H1 (cell line): ENCODE measurements around the gene PID1. TPM values are rescaled to one million over a fixed set of nuclear protein-coding genes. Genes with fewer than 3 reads are reported as not detected.

Experiments
- CTCF ChIA-PET: fragments of 300-600 bp; sonication (Branson Sonifier 250); formaldehyde crosslinking; loops from one replicate; lab custom pipeline; 2021; ENCODE audit not compliant: partially characterized antibody; lab: Charles Lee
- POLR2A ChIA-PET: fragments of 300-600 bp; sonication (Branson Sonifier 250); formaldehyde crosslinking; loops from one replicate; lab custom pipeline; 2021; ENCODE audit warnings: inconsistent platforms; ENCODE audit not compliant: partially characterized antibody; lab: Charles Lee
- DNase-seq, 2 experiments: peaks; one replicate each; pipeline versions ENCODE4 v3.0.0 to v3.0.0-alpha.2; 2010 to 2022; ENCODE audit warnings: low spot score in 2 of 2, low read depth in 1 of 2, mixed read lengths in 1 of 2
- FAIRE-seq: peaks from 2 replicates; lab custom pipeline; 2011; peaks lifted over from hg19 to GRCh38; lab: Jason Lieb, UNC
- H2AFZ ChIP-seq: 2 replicates; pipeline ENCODE4 v1.8.1; 2012; ENCODE audit warnings: low read length, inconsistent platforms
- H2AK5ac ChIP-seq: 2 replicates; pipeline ENCODE4 v1.6.1; 2013; ENCODE audit warnings: low read depth, low read length
- H2BK120ac ChIP-seq: replicated peaks from 2 replicates; pipeline ENCODE3; 2013; ENCODE audit warnings: low read depth, low read length, inconsistent platforms
- H2BK12ac ChIP-seq: 2 replicates; pipeline ENCODE4 v1.6.1; 2013; ENCODE audit warnings: low read depth, low read length
- H2BK15ac ChIP-seq: 2 replicates; pipeline ENCODE4 v1.6.1; 2013; ENCODE audit warnings: low read length
- H2BK20ac ChIP-seq: 2 replicates; pipeline ENCODE4 v1.6.1; 2013; ENCODE audit warnings: low read length
- H2BK5ac ChIP-seq: 2 replicates; pipeline ENCODE4 v1.6.1; 2013; ENCODE audit warnings: low read depth, low read length
- H3K14ac ChIP-seq: 2 replicates; pipeline ENCODE4 v1.6.1; 2013; ENCODE audit warnings: inconsistent platforms; ENCODE audit not compliant: insufficient read length
- H3K18ac ChIP-seq: 2 replicates; pipeline ENCODE4 v1.6.1; 2013; ENCODE audit warnings: low read length; ENCODE audit errors: extremely low read depth
- H3K23ac ChIP-seq: 2 replicates; pipeline ENCODE4 v1.6.1; 2013; ENCODE audit warnings: inconsistent platforms; ENCODE audit not compliant: insufficient read length
- H3K23me2 ChIP-seq: 2 replicates; pipeline ENCODE4 v1.6.1; 2013; ENCODE audit warnings: low read depth, low read length
- H3K27ac ChIP-seq: 2 replicates; pipeline ENCODE4 v1.6.1; 2011; ENCODE audit warnings: low read depth, low read length, inconsistent platforms
- H3K27me3 ChIP-seq, 4 experiments: replicated peaks in 1 of 4; 1 replicate in 1 of 4; 2 replicates in 3 of 4; pipeline versions ENCODE4 v1.6.1 to v1.8.1; 2011 to 2013; ENCODE audit warnings: low read length in 3 of 4, mild to moderate bottlenecking in 3 of 4, inconsistent platforms in 2 of 4, mixed read lengths in 2 of 4, moderate library complexity in 1 of 4; ENCODE audit not compliant: control insufficient read depth in 3 of 4, insufficient read depth in 3 of 4; ENCODE audit errors: extremely low read depth in 1 of 4
- H3K36me3 ChIP-seq, 4 experiments: 2 replicates each; pipeline versions ENCODE4 v1.6.1 to v1.8.1; 2011 to 2013; ENCODE audit warnings: mild to moderate bottlenecking in 4 of 4, low read length in 3 of 4, moderate library complexity in 2 of 4, control low read depth in 1 of 4, inconsistent platforms in 1 of 4; ENCODE audit not compliant: insufficient read depth in 4 of 4, control insufficient read depth in 2 of 4
- H3K4ac ChIP-seq: replicated peaks from 2 replicates; pipeline ENCODE3; 2013; ENCODE audit warnings: low read length, low read depth, mixed read lengths, inconsistent platforms; ENCODE audit not compliant: insufficient read length
- H3K4me1 ChIP-seq, 4 experiments: replicated peaks in 1 of 4; 1 replicate in 1 of 4; 2 replicates in 3 of 4; pipeline versions ENCODE4 v1.6.1 to v1.8.1; 2011 to 2013; ENCODE audit warnings: low read length in 3 of 4, inconsistent platforms in 2 of 4, mixed read lengths in 1 of 4; ENCODE audit not compliant: insufficient read depth in 4 of 4, control insufficient read depth in 3 of 4
- H3K4me2 ChIP-seq, 2 experiments: 2 replicates each; pipeline versions ENCODE4 v1.6.1 to v1.8.1; 2011 to 2013; ENCODE audit warnings: low read depth in 2 of 2, low read length in 2 of 2, control low read depth in 1 of 2, inconsistent platforms in 1 of 2, mild to moderate bottlenecking in 1 of 2; ENCODE audit not compliant: insufficient read depth in 1 of 2
- H3K4me3 ChIP-seq, 4 experiments: fragments of 200-600, 300-600 bp in 1 of 4; sonication (generic), shearing (Covaris generic), sonication (Bioruptor Twin) in 1 of 4; 2 replicates each; pipeline versions ENCODE4 v1.5.1 to v1.8.1; 2011 to 2016; ENCODE audit warnings: low read length in 4 of 4, low read depth in 3 of 4, control low read depth in 2 of 4, inconsistent platforms in 2 of 4, mild to moderate bottlenecking in 2 of 4, mixed read lengths in 1 of 4, moderate library complexity in 1 of 4; ENCODE audit not compliant: insufficient read depth in 2 of 4; ENCODE audit errors: extremely low read depth in 1 of 4
- H3K56ac ChIP-seq: replicated peaks from 2 replicates; pipeline ENCODE3; 2013; ENCODE audit warnings: low read depth, mild to moderate bottlenecking, mixed read lengths, low read length, inconsistent platforms; ENCODE audit not compliant: insufficient read length
- H3K79me1 ChIP-seq: 2 replicates; pipeline ENCODE4 v1.6.1; 2013; ENCODE audit warnings: low read depth, low read length, control low read depth
- H3K79me2 ChIP-seq, 2 experiments: 2 replicates each; pipeline versions ENCODE4 v1.6.1 to v1.8.1; 2012 to 2013; ENCODE audit warnings: low read length in 2 of 2, mild to moderate bottlenecking in 2 of 2, inconsistent platforms in 1 of 2; ENCODE audit not compliant: insufficient read depth in 2 of 2, control insufficient read depth in 1 of 2
- H3K9ac ChIP-seq, 4 experiments: replicated peaks in 1 of 4; 1 replicate in 1 of 4; 2 replicates in 3 of 4; pipeline versions ENCODE4 v1.6.1 to v1.8.1; 2011 to 2013; ENCODE audit warnings: low read depth in 3 of 4, low read length in 3 of 4, control low read depth in 2 of 4, mild to moderate bottlenecking in 2 of 4, moderate library complexity in 2 of 4, inconsistent platforms in 1 of 4; ENCODE audit errors: extremely low read depth in 1 of 4
- H3K9me3 ChIP-seq, 2 experiments: 2 replicates each; pipeline versions ENCODE4 v1.6.1 to v1.8.1; 2012 to 2013; ENCODE audit warnings: mild to moderate bottlenecking in 2 of 2, moderate library complexity in 2 of 2, control low read depth in 1 of 2, inconsistent platforms in 1 of 2, low read depth in 1 of 2, low read length in 1 of 2, mixed read lengths in 1 of 2; ENCODE audit not compliant: insufficient read depth in 2 of 2
- H4K20me1 ChIP-seq, 2 experiments: replicated peaks in 1 of 2; 2 replicates each; pipeline versions ENCODE3 to v1.8.1; 2011 to 2013; ENCODE audit warnings: inconsistent platforms in 2 of 2, low read length in 2 of 2, mild to moderate bottlenecking in 1 of 2; ENCODE audit not compliant: insufficient read depth in 2 of 2, control insufficient read depth in 1 of 2
- H4K5ac ChIP-seq: 2 replicates; pipeline ENCODE4 v1.6.1; 2013; ENCODE audit warnings: low read length, low read depth, mixed read lengths, inconsistent platforms; ENCODE audit not compliant: insufficient read length
- H4K8ac ChIP-seq: 2 replicates; pipeline ENCODE4 v1.8.0; 2013; ENCODE audit warnings: mild to moderate bottlenecking, moderate library complexity, low read length, inconsistent platforms; ENCODE audit not compliant: insufficient read depth; ENCODE audit errors: extremely low read depth
- H4K91ac ChIP-seq: replicated peaks from 2 replicates; pipeline ENCODE3; 2013; ENCODE audit warnings: low read length, mixed read lengths, inconsistent platforms; ENCODE audit not compliant: insufficient read length
- BACH1 ChIP-seq: IDR thresholded peaks from 2 replicates; pipeline ENCODE4 v1.6.1; 2012; ENCODE audit warnings: low read length, improper control_type of control experiment
- HDAC6 ChIP-seq: IDR thresholded peaks from one replicate; pipeline ENCODE4 v1.7.1; 2012; ENCODE audit warnings: low read depth, mild to moderate bottlenecking, inconsistent platforms, low read length, moderate library complexity
- POU5F1 ChIP-seq: IDR thresholded peaks from 2 replicates; pipeline ENCODE4 v1.6.1; 2011; ENCODE audit warnings: low read depth, mild to moderate bottlenecking, low read length, moderate library complexity
- TCF12 ChIP-seq: IDR thresholded peaks from 2 replicates; pipeline ENCODE4 v1.6.1; 2011; ENCODE audit warnings: low read depth, mild to moderate bottlenecking, low read length
- WGBS, 2 experiments: shearing (Covaris generic) in 1 of 2; methylation state at CpG; one replicate each; pipeline versions ENCODE4 v1.1.6 to v1.1.7; 2013 to 2015; ENCODE audit warnings: low lambda C conversion rate in 2 of 2, mixed read lengths in 2 of 2, inconsistent platforms in 1 of 2, low coverage in 1 of 2, missing lambda C conversion rate in 1 of 2; ENCODE audit not compliant: insufficient replicate concordance in 2 of 2, insufficient coverage in 1 of 2, insufficient read length in 1 of 2; ENCODE audit errors: extremely low coverage in 1 of 2, missing lambda C conversion rate in 1 of 2; 5-methylcytosine and 5-hydroxymethylcytosine counted together
- polyA plus RNA-seq, 7 experiments: library from polyadenylated mRNA; depleted of rRNA in 3 of 7; stranded (reverse) in 5 of 7; unstranded in 2 of 7; fragments of >200 nt in 5 of 7; fragments of 200-250 nt in 2 of 7; gene quantifications; 1 replicate in 5 of 7; 2 replicates in 1 of 7; 4 replicates in 1 of 7; pipeline versions ENCODE4 v1.2.1 to v1.2.3, GENCODE V29; 2011 to 2013; ENCODE audit warnings: missing spikeins in 2 of 7, mixed read lengths in 2 of 7
- total RNA-seq: library from RNA; stranded (reverse); fragmentation: NEBNext Ultra II Directional; extraction: Animal tissue kit (Norgen Biotek cat#: 25700); gene quantifications from 2 replicates; pipeline ENCODE4 v1.2.1, GENCODE V29; 2021

PID1 gene
- total and polyA plus RNA-seq, 2 of the 8 experiments (the other 6 are each of a cell fraction or from before 2014, with no cell fraction given) = 1.5 to 3.3 TPM

GRCh38 chr2:229296536-229296935 is 25.4 kb upstream of the PID1 start:
- Histone ChIP-seq H4K8ac (no peak overlapping the region), H3K56ac (no peak overlapping the region), H3K23me2 (no peaks in the 10 kb centered on the region), H3K27me3 (no peaks in the 10 kb centered on the region), H2BK12ac (no peak overlapping the region), H3K36me3 (no peaks in the 10 kb centered on the region), H3K4ac (no peak overlapping the region), H3K23ac (no peak overlapping the region), H3K4me3 (no peak overlapping the region), H3K14ac (no peak overlapping the region), H3K4me1 (no peaks in the 10 kb centered on the region), H3K79me1 (no peaks in the 10 kb centered on the region), H3K79me2 (no peaks in the 10 kb centered on the region), H2BK20ac (no peak overlapping the region), H3K27ac (no peak overlapping the region), H4K5ac (no peak overlapping the region), H2BK15ac (no peak overlapping the region), H2BK5ac (no peak overlapping the region), H2AFZ (no peak overlapping the region), H2AK5ac (no peak overlapping the region), H4K20me1 (no peaks in the 10 kb centered on the region), H3K9ac (no peak overlapping the region), H2BK120ac (no peak overlapping the region), H3K9me3 (no peaks in the 10 kb centered on the region), H4K91ac (no peak overlapping the region), H3K4me2 (no peak overlapping the region), H3K18ac (no peak overlapping the region)
- FAIRE-seq (no peak), DNase-seq (no peak)
- CTCF ChIA-PET = interaction anchor here (1.0 to 1.5 kb wide), 3 partner anchors 23 to 290 kb away, joined by 3 to 5 read pairs (median 5); no protein-coding TSS in a partner anchor
- POLR2A ChIA-PET = no interaction called here
- no peak for TF ChIP-seq BACH1
- no peak for TF ChIP-seq POU5F1
- no peak for TF ChIP-seq HDAC6
- TF ChIP-seq TCF12 = no peak
- 87% methylated on average over 3 of the region's 3 CpGs; no CpG with 5 or more reads in 1 of the 2 experiments for WGBS, 2 experiments
